Naive thymus-derived CD4-positive, alpha-beta T cell (primary cell): ENCODE results near the gene HNRNPF. TPM values are rescaled to one million over a fixed set of nuclear protein-coding genes. Genes with fewer than 3 reads are reported as not detected.
"Not testable (repeated sequence)": the region's sequence is repeated elsewhere in the genome, so short reads cannot be mapped to it uniquely, and the experiment has no call there.

Source experiments
- ATAC-seq: fragments of 150-1000 bp; cut with Tn5 transposase; 2 replicates; pipeline ENCODE4 v1.10.0; 2021; ENCODE audit warnings: mild to moderate bottlenecking, moderate library complexity
- CTCF ChIA-PET: fragments of 350-600 bp; sonication (Branson Sonifier 250); formaldehyde crosslinking; loops from one replicate; lab custom pipeline; 2021; ENCODE audit warnings: antibody characterized with exemption; lab: Charles Lee
- POLR2A ChIA-PET: fragments of 350-600 bp; sonication (Branson Sonifier 250); formaldehyde crosslinking; loops from one replicate; lab custom pipeline; 2021; ENCODE audit warnings: antibody characterized with exemption, inconsistent platforms; lab: Charles Lee
- DNase-seq, 9 donors: peaks; one replicate each; pipeline versions ENCODE4 v3.0.0 to v3.0.0-alpha.2; 2020 to 2022; ENCODE audit warnings: mixed read lengths in 1 of 9
- H3K27ac ChIP-seq: one replicate; pipeline ENCODE4 v1.7.0; 2013; ENCODE audit warnings: mild to moderate bottlenecking, low read depth, low read length, moderate library complexity
- H3K27me3 ChIP-seq, 2 donors: one replicate each; pipeline ENCODE4 v1.7.0; 2013; ENCODE audit warnings: low read length in 2 of 2, mild to moderate bottlenecking in 2 of 2, moderate library complexity in 2 of 2; ENCODE audit not compliant: control insufficient read depth in 2 of 2, insufficient read depth in 2 of 2
- H3K36me3 ChIP-seq, 3 experiments: 1 replicate in 2 of 3; 2 replicates in 1 of 3; pipeline ENCODE4 v1.7.0; 2013; ENCODE audit warnings: low read length in 3 of 3, mild to moderate bottlenecking in 3 of 3, moderate library complexity in 1 of 3; ENCODE audit not compliant: insufficient read depth in 3 of 3, control insufficient read depth in 2 of 3
- H3K4me1 ChIP-seq, 2 donors: one replicate each; pipeline ENCODE4 v1.7.0; 2013; ENCODE audit warnings: low read length in 2 of 2, mild to moderate bottlenecking in 2 of 2, moderate library complexity in 1 of 2; ENCODE audit not compliant: control insufficient read depth in 2 of 2, insufficient read depth in 2 of 2
- H3K4me3 ChIP-seq: 2 replicates; pipeline ENCODE4 v1.7.0; 2013; ENCODE audit warnings: mild to moderate bottlenecking, low read length
- H3K9me3 ChIP-seq, 3 experiments: 1 replicate in 2 of 3; 2 replicates in 1 of 3; pipeline ENCODE4 v1.7.0; 2013; ENCODE audit warnings: low read length in 3 of 3; ENCODE audit not compliant: control insufficient read depth in 2 of 3
- H3K27ac Mint-ChIP-seq, 9 donors: one replicate each; pipeline ENCODE4 v1.8.0; 2020 to 2022; ENCODE audit warnings: mixed read lengths in 9 of 9, mild to moderate bottlenecking in 8 of 9, moderate library complexity in 5 of 9, inconsistent platforms in 2 of 9
- H3K27me3 Mint-ChIP-seq, 5 donors: one replicate each; pipeline ENCODE4 v1.8.0; 2021 to 2022; ENCODE audit warnings: mixed read lengths in 5 of 5, mild to moderate bottlenecking in 1 of 5
- H3K36me3 Mint-ChIP-seq, 5 donors: one replicate each; pipeline ENCODE4 v1.8.0; 2020 to 2022; ENCODE audit warnings: mixed read lengths in 5 of 5, mild to moderate bottlenecking in 3 of 5, inconsistent platforms in 1 of 5
- H3K4me1 Mint-ChIP-seq, 7 donors: one replicate each; pipeline ENCODE4 v1.8.0; 2020 to 2022; ENCODE audit warnings: mixed read lengths in 7 of 7, mild to moderate bottlenecking in 3 of 7, inconsistent platforms in 1 of 7
- H3K4me3 Mint-ChIP-seq, 10 donors: one replicate each; pipeline ENCODE4 v1.8.0; 2020 to 2022; ENCODE audit warnings: mild to moderate bottlenecking in 10 of 10, mixed read lengths in 10 of 10, moderate library complexity in 6 of 10, inconsistent platforms in 2 of 10
- H3K9me3 Mint-ChIP-seq, 11 donors: one replicate each; pipeline ENCODE4 v1.8.0; 2020 to 2022; ENCODE audit warnings: mixed read lengths in 11 of 11, mild to moderate bottlenecking in 4 of 11, inconsistent platforms in 1 of 11, moderate library complexity in 1 of 11
- intact Hi-C, 2 donors: fragments of 100-400 bp; cut with micrococcal nuclease; formaldehyde crosslinking; loops; one replicate each; pipeline ENCODE4 v1.15.1; 2023
- polyA plus RNA-seq, 2 donors: library from polyadenylated mRNA; unstranded; fragments of 300-500 nt; fragmentation: Illumina TruSeq; gene quantifications; one replicate each; pipeline ENCODE4 v1.2.3, GENCODE V29; 2021
- total RNA-seq, 6 experiments: library from RNA in 5 of 6; stranded (reverse) in 5 of 6; gene quantifications; 1 replicate in 5 of 6; 2 replicates in 1 of 6; pipeline ENCODE4 v1.2.3 and lab custom pipeline; 2021 to 2026

HNRNPF gene
- total and polyA plus RNA-seq, 7 experiments from 2014 or later, result 88.1 to 449 (median 173) TPM

GRCh38 chr10:43452356-43452914, 43.4 kb upstream of the HNRNPF start:
- Histone ChIP-seq H3K27me3 (no peaks in the 10 kb centered on the region), H3K36me3 (no peaks in the 10 kb centered on the region), H3K27ac (peak overlapping the region; percentile 64), H3K4me3 (no peak overlapping the region), H3K9me3 (no peaks in the 10 kb centered on the region), H3K4me1 (peaks cover 36 to 51% of the 10 kb centered on the region in 2 donors)
- H3K4me3 Mint-ChIP-seq, result peak overlapping the region; percentile 65 to 95 (median 82)
- H3K27me3 Mint-ChIP-seq, result no peaks in the 10 kb centered on the region
- no peak for DNase-seq
- CTCF ChIA-PET, result interaction anchor here (1.7 kb wide), 1 partner anchor 160 kb away, joined by 6 read pairs; no protein-coding TSS in a partner anchor
- peaks cover 0 to 4% (median 0%) of the 10 kb centered on the region in 11 donors for H3K9me3 Mint-ChIP-seq
- H3K4me1 Mint-ChIP-seq, result peaks cover 24 to 54% (median 45%) of the 10 kb centered on the region in 7 donors
- peak overlapping the region; percentile 95 to 100 (median 97) for H3K27ac Mint-ChIP-seq
- POLR2A ChIA-PET, result interaction anchor here (0.6 to 2.2 kb wide), 20 partner anchors 8 to 821 kb away, joined by 3 to 10 read pairs (median 4); partner anchors contain the start of gene ZNF487
- H3K36me3 Mint-ChIP-seq, result peaks cover 0 to 18% (median 4%) of the 10 kb centered on the region in 5 donors
- ATAC-seq, result no peak
- intact Hi-C loops, result loop anchor here in 1 of 2 donors (1.0 kb wide), 1 partner anchor 8 kb away; no protein-coding TSS in a partner anchor

GRCh38 chr10:43448742-43449141, 39.8 kb upstream of the HNRNPF start:
- H3K4me1 Mint-ChIP-seq, result peaks cover 23 to 36% (median 29%) of the 10 kb centered on the region in 7 donors
- POLR2A ChIA-PET, result interaction anchor here (0.7 to 1.6 kb wide), 7 partner anchors 12 to 53 kb away, joined by 3 to 7 read pairs (median 3); partner anchors contain the start of gene ZNF487

GRCh38 chr10:43446219-43447017, 37.4 kb upstream of the HNRNPF start:
- H3K27me3 ChIP-seq, H3K9me3 ChIP-seq, H3K36me3 ChIP-seq, ATAC-seq, H3K4me3 Mint-ChIP-seq, H3K27ac ChIP-seq, H3K27me3 Mint-ChIP-seq, H3K4me3 ChIP-seq, DNase-seq, H3K4me1 ChIP-seq, intact Hi-C loops, CTCF ChIA-PET: not testable (repeated sequence)
- Mint-ChIP-seq H3K36me3 (peaks cover 0 to 26% (median 14%) of the 10 kb centered on the region in 5 donors), H3K9me3 (peaks cover 0 to 13% (median 0%) of the 10 kb centered on the region in 11 donors), H3K27ac (peak overlapping the region in 2 of 9 donors; percentile 61 to 65), H3K4me1 (peaks cover 0 to 14% (median 7%) of the 10 kb centered on the region in 7 donors)
- POLR2A ChIA-PET, result interaction anchor here (1.5 kb wide), 1 partner anchor 12 kb away, joined by 4 read pairs; no protein-coding TSS in a partner anchor

More at GRCh38 chr10:43448742-43449141, 39.8 kb upstream of the HNRNPF start:
- Histone ChIP-seq H3K27me3 (no peaks in the 10 kb centered on the region), H3K4me1 (peaks cover 22 to 26% of the 10 kb centered on the region in 2 donors), H3K36me3 (no peaks in the 10 kb centered on the region), H3K4me3 (no peak overlapping the region), H3K27ac (no peak overlapping the region), H3K9me3 (peaks cover 0 to 4% (median 0%) of the 10 kb centered on the region in 3 experiments)
- H3K36me3 Mint-ChIP-seq, result peaks cover 0 to 32% (median 14%) of the 10 kb centered on the region in 5 donors
- intact Hi-C loops, result no loop called here
- DNase-seq, result no peak
- H3K4me3 Mint-ChIP-seq, result no peak overlapping the region
- H3K9me3 Mint-ChIP-seq, result peaks cover 0 to 13% (median 0%) of the 10 kb centered on the region in 11 donors
- H3K27ac Mint-ChIP-seq, result peak overlapping the region in 1 of 9 donors; percentile 12
- CTCF ChIA-PET, result interaction anchor here (0.7 to 1.3 kb wide), 4 partner anchors 11 to 244 kb away, joined by 3 to 5 read pairs (median 4); partner anchors contain the start of gene ZNF239
- H3K27me3 Mint-ChIP-seq, result no peaks in the 10 kb centered on the region
- ATAC-seq, result no peak

- Histone ChIP-seq H3K27me3 (no peaks in the 10 kb centered on the region), H3K4me1 (no peaks in the 10 kb centered on the region), H3K9me3 (peaks cover 0 to 4% (median 0%) of the 10 kb centered on the region in 3 experiments), H3K27ac (no peak overlapping the region), H3K4me3 (no peak overlapping the region), H3K36me3 (no peaks in the 10 kb centered on the region)
- Mint-ChIP-seq H3K9me3 (peaks cover 0 to 13% (median 0%) of the 10 kb centered on the region in 11 donors), H3K27me3 (no peaks in the 10 kb centered on the region), H3K4me1 (peaks cover 0 to 14% (median 7%) of the 10 kb centered on the region in 7 donors), H3K27ac (peak overlapping the region in 3 of 9 donors; percentile 29 to 84 (median 62)), H3K36me3 (peaks cover 0 to 26% (median 14%) of the 10 kb centered on the region in 5 donors), H3K4me3 (peak overlapping the region in 1 of 10 donors; percentile 20)
- ChIA-PET CTCF (interaction anchor here (0.9 kb wide), 1 partner anchor 9 kb away, joined by 5 read pairs; no protein-coding TSS in a partner anchor), POLR2A (no interaction called here)
- DNase-seq (no peak), ATAC-seq (no peak)
- intact Hi-C loops, result loop anchor here in 1 of 2 donors (1.0 kb wide), 1 partner anchor 7 kb away; no protein-coding TSS in a partner anchor
Measured at GRCh38 chr10:43444897-43445466, 36.0 kb upstream of the HNRNPF start.

- H3K4me1 Mint-ChIP-seq, result peaks cover 5 to 17% (median 11%) of the 10 kb centered on the region in 7 donors
- ChIA-PET POLR2A (interaction anchor here (0.6 to 0.8 kb wide), 2 partner anchors 8 to 14 kb away, joined by 3 read pairs; no protein-coding TSS in a partner anchor), CTCF (interaction anchor here (0.9 kb wide), 1 partner anchor 10 kb away, joined by 5 read pairs; no protein-coding TSS in a partner anchor)
- H3K27me3 Mint-ChIP-seq, result no peaks in the 10 kb centered on the region
- H3K36me3 Mint-ChIP-seq, result peaks cover 0 to 26% (median 15%) of the 10 kb centered on the region in 5 donors
- intact Hi-C loops, result loop anchor here in 1 of 2 donors (1.0 kb wide), 1 partner anchor 8 kb away; no protein-coding TSS in a partner anchor
- no peak for DNase-seq
- peaks cover 0 to 13% (median 0%) of the 10 kb centered on the region in 11 donors for H3K9me3 Mint-ChIP-seq
- Histone ChIP-seq H3K4me3 (no peak overlapping the region), H3K4me1 (no peaks in the 10 kb centered on the region), H3K36me3 (no peaks in the 10 kb centered on the region), H3K27ac (no peak overlapping the region), H3K9me3 (peaks cover 0 to 4% (median 0%) of the 10 kb centered on the region in 3 experiments), H3K27me3 (no peaks in the 10 kb centered on the region)
- H3K4me3 Mint-ChIP-seq, result peak overlapping the region in 1 of 10 donors; percentile 17
- H3K27ac Mint-ChIP-seq, result peak overlapping the region in 1 of 9 donors; percentile 84
- no peak for ATAC-seq
Measured at GRCh38 chr10:43444323-43444722, 35.3 kb upstream of the HNRNPF start.
